Transverse colon (tissue), 4 donors: ENCODE data around the gene FAM114A1.
"Not testable (repeated sequence)": the region's sequence is repeated elsewhere in the genome, so short reads cannot be mapped to it uniquely, and the experiment has no call there.

ENCODE experiments used
- EP300 ChIP-seq: sonication (generic); formaldehyde crosslinking; IDR thresholded peaks from one replicate; pipeline ENCODE4 v1.6.1; 2017; ENCODE audit warnings: antibody characterized with exemption, low read depth
- POLR2A ChIP-seq: fragments of 450-650 bp; IDR thresholded peaks from one replicate; pipeline ENCODE4 v1.6.1; 2016; ENCODE audit warnings: antibody characterized with exemption, mild to moderate bottlenecking, moderate library complexity
- POLR2AphosphoS5 ChIP-seq, 3 donors: sonication (generic); formaldehyde crosslinking; IDR thresholded peaks; one replicate each; pipeline ENCODE4 v1.6.1; 2016; ENCODE audit warnings: antibody characterized with exemption in 3 of 3
- TF ChIP-seq, protein P1 (sequence below), 5 experiments: fragments of 200-600 bp in 3 of 5; fragments of 450-650 bp in 2 of 5; sonication (generic) in 3 of 5; IDR thresholded peaks; 1 replicate in 2 of 5; 2 replicates in 3 of 5; pipeline ENCODE4 v1.5.1; 2016 to 2017; ENCODE audit warnings: antibody characterized with exemption in 5 of 5, inconsistent platforms in 3 of 5, mild to moderate bottlenecking in 2 of 5, moderate library complexity in 1 of 5

DNA sequence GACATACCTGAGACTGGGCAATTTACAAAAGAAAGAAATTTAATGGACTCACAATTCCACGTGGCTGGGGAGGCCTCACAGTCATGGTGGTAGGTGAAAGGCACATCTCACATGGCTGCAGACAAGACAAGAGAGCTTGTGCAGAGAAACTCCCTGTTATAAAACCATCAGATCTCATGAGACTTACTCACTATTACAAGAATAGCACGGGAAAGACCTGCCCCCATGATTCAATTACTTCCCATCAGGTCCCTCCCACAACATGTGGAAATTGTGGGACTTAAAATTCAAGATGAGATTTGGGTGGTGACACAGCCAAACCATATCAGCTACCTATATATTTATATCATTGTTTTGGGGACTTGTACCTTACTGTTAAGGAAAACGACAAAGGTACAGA is 74.3 kb downstream of the FAM114A1 start:
- not testable (repeated sequence) for TF ChIP-seq POLR2A
- TF ChIP-seq, protein P1, sequence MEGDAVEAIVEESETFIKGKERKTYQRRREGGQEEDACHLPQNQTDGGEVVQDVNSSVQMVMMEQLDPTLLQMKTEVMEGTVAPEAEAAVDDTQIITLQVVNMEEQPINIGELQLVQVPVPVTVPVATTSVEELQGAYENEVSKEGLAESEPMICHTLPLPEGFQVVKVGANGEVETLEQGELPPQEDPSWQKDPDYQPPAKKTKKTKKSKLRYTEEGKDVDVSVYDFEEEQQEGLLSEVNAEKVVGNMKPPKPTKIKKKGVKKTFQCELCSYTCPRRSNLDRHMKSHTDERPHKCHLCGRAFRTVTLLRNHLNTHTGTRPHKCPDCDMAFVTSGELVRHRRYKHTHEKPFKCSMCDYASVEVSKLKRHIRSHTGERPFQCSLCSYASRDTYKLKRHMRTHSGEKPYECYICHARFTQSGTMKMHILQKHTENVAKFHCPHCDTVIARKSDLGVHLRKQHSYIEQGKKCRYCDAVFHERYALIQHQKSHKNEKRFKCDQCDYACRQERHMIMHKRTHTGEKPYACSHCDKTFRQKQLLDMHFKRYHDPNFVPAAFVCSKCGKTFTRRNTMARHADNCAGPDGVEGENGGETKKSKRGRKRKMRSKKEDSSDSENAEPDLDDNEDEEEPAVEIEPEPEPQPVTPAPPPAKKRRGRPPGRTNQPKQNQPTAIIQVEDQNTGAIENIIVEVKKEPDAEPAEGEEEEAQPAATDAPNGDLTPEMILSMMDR (IDR thresholded peaks at IDR 0.05), result not testable (repeated sequence)
- TF ChIP-seq POLR2AphosphoS5 (IDR thresholded peaks at IDR 0.05) (peak in 2 of 3 donors; percentile 6 to 29), EP300 (peak; percentile 40)
